GM10266 (cell line): ENCODE data around the gene SH3RF3.
"Not testable (repeated sequence)": the region's sequence is repeated elsewhere in the genome, so short reads cannot be mapped to it uniquely, and the experiment has no call there.

Experiments used
- DNase-seq: peaks from one replicate; pipeline ENCODE4 v3.0.0; 2012; ENCODE audit errors: extremely low spot score
- TF ChIP-seq, protein P1 (sequence below): IDR thresholded peaks from 2 replicates; pipeline ENCODE4 v1.5.1; 2012; ENCODE audit warnings: mild to moderate bottlenecking, low read depth; ENCODE audit not compliant: control insufficient read depth, insufficient read depth; ENCODE audit errors: missing control alignments

Gene SH3RF3

GRCh38 chr2:109098251-109098920, 30.6 kb upstream of the SH3RF3 start:
- TF ChIP-seq, protein P1, sequence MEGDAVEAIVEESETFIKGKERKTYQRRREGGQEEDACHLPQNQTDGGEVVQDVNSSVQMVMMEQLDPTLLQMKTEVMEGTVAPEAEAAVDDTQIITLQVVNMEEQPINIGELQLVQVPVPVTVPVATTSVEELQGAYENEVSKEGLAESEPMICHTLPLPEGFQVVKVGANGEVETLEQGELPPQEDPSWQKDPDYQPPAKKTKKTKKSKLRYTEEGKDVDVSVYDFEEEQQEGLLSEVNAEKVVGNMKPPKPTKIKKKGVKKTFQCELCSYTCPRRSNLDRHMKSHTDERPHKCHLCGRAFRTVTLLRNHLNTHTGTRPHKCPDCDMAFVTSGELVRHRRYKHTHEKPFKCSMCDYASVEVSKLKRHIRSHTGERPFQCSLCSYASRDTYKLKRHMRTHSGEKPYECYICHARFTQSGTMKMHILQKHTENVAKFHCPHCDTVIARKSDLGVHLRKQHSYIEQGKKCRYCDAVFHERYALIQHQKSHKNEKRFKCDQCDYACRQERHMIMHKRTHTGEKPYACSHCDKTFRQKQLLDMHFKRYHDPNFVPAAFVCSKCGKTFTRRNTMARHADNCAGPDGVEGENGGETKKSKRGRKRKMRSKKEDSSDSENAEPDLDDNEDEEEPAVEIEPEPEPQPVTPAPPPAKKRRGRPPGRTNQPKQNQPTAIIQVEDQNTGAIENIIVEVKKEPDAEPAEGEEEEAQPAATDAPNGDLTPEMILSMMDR, result no peak
- DNase-seq, result no peak

GRCh38 chr2:109098921-109099273, 30.1 kb upstream of the SH3RF3 start:
- no peak for DNase-seq
- TF ChIP-seq, protein P1, result no peak

DNA sequence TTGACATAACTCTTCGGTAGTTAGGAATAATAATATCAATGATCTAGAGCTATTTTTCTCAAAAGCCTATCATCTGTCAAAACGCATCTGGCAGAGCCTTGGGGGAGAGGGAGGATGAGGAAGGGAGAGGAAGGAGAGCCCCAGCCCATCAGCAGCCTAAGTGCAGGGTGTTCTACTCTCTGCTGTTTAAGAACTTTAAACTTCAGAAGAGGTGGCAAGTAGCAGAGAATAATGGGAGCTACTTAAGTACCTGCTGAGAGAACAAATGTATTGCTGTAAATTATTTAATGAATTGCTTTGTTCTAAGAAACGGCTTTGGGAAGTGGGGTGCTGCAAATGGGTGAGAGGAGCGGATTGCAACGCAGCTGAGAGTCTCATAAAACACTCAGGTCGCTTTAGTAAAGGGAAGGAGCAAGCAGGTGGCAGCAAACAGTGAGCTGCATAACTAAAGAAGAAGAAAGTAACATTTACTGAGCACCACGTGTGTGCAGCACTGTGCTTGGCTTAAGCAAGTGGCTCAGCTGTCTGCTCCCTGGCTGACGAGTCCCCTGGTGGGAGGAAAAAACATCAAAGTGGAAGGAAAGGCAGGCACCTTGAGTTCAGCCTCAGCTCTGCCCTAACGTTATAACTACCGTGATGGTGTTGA, 26.3 kb upstream of the SH3RF3 start:
- TF ChIP-seq, protein P1, result no peak
- no peak for DNase-seq

DNA sequence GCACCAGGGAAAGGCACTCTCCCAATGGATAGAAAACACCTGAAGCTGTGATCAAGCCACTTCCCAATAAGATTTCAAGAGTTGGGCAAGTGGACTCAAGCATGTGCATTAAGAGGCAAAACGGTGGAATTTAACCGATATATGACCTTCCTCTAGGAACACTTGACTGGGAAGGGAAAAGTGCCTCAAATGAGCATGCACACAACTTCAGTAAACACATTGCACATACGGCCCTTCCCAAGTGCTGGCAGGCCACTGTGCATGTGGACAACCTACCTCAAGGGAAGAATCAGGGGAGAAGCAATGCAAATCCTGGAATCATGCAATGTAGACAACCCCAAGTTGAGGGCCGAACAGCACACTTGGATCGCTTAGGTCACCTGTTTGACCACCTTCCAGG, 23.9 kb upstream of the SH3RF3 start:
- TF ChIP-seq, protein P1, result no peak

DNA sequence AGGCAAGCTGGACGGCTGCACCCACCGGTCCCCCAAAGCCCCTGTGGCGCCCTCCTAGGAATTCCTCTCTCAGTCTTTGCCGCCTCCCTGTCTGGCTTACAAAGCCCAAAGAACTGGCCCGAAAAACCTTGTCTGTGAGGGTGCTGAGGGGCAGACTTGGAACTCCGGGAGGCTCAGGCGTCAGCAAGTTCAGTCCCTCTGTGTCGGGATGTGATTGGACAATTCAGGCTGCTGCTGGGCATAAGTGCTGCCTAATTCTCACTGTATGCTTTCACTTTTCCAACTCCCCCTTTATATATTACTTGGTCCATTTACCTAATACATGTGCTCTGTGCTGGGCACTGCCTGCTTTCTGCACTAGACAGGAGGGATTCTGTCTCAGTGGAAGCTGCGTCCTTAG, 20.3 kb upstream of the SH3RF3 start:
- no peak for DNase-seq

More for the DNA sequence above, 23.9 kb upstream of the SH3RF3 start:
- DNase-seq, result no peak

GRCh38 chr2:109109342-109109741, 19.7 kb upstream of the SH3RF3 start:
- TF ChIP-seq, protein P1, result no peak
- no peak for DNase-seq

More for the DNA sequence above, 20.3 kb upstream of the SH3RF3 start:
- TF ChIP-seq, protein P1, result no peak

GRCh38 chr2:109110170-109110569, 18.8 kb upstream of the SH3RF3 start:
- DNase-seq, result no peak
- TF ChIP-seq, protein P1, result no peak

DNA sequence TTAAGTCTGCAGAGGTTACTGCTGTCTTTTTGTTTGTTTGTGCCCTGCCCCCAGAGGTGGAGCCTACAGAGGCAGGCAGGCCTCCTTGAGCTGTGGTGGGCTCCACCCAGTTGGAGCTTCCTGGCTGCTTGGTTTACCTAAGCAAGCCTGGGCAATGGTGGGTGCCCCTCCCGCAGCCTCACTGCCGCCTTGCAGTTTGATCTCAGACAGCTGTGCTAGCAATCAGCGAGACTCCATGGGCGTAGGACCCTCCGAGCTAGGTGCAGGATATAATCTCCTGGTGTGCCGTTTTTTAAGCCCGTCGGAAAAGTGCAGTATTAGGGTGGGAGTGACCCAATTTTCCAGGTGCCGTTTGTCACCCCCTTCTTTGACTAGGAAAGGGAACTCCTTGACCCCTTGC, 11.8 kb upstream of the SH3RF3 start:
- not testable (repeated sequence) for DNase-seq
